GM12874 (cell line): ENCODE measurements around the gene ZHX3.

Experiments
- TF ChIP-seq, protein P1 (sequence below): IDR thresholded peaks from 2 replicates; pipeline ENCODE4 v1.5.1; 2011; ENCODE audit warnings: low read depth, mild to moderate bottlenecking, control low read depth, low read length, moderate library complexity; ENCODE audit not compliant: insufficient read depth

Gene ZHX3

DNA sequence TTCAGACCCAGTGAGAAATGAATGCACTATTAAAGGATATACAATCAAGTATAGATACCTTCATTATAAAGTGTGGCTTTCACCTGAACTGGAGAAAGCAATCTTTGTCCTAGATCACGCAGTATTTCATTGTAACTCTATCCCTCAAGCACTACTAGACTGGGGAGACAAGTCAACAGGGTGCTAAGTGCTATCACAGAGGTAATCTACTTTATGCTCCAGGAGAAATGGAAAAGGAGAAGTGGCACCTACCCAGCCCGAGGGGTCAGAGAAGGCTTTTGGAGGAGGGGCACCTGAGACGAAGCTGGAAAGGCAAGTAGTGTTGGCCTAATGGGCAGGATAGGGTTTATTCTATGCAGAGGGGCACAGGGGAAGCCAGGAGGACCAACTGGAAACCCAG, 17.1 kb downstream of the ZHX3 start:
- TF ChIP-seq, protein P1, sequence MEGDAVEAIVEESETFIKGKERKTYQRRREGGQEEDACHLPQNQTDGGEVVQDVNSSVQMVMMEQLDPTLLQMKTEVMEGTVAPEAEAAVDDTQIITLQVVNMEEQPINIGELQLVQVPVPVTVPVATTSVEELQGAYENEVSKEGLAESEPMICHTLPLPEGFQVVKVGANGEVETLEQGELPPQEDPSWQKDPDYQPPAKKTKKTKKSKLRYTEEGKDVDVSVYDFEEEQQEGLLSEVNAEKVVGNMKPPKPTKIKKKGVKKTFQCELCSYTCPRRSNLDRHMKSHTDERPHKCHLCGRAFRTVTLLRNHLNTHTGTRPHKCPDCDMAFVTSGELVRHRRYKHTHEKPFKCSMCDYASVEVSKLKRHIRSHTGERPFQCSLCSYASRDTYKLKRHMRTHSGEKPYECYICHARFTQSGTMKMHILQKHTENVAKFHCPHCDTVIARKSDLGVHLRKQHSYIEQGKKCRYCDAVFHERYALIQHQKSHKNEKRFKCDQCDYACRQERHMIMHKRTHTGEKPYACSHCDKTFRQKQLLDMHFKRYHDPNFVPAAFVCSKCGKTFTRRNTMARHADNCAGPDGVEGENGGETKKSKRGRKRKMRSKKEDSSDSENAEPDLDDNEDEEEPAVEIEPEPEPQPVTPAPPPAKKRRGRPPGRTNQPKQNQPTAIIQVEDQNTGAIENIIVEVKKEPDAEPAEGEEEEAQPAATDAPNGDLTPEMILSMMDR, result no peak

DNA sequence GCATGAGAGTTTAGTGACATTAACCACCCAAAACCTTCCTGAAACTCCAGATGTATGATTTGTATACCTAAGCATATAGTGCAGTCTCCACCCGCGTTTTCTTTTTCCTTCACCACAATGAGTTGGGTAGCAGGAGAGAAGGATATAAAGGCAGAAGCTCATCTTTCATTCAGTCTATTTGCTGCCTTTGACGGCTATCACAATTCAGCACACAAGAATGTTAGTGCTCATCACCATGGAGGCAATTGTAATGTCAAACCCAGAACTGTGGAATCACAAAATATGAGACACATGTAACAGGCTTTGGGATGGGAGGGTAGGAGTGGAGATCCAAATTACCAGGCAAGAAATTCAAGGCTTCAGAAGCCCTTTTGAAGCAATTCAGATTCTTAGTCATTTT, 17.6 kb downstream of the ZHX3 start:
- TF ChIP-seq, protein P1, result no peak

DNA sequence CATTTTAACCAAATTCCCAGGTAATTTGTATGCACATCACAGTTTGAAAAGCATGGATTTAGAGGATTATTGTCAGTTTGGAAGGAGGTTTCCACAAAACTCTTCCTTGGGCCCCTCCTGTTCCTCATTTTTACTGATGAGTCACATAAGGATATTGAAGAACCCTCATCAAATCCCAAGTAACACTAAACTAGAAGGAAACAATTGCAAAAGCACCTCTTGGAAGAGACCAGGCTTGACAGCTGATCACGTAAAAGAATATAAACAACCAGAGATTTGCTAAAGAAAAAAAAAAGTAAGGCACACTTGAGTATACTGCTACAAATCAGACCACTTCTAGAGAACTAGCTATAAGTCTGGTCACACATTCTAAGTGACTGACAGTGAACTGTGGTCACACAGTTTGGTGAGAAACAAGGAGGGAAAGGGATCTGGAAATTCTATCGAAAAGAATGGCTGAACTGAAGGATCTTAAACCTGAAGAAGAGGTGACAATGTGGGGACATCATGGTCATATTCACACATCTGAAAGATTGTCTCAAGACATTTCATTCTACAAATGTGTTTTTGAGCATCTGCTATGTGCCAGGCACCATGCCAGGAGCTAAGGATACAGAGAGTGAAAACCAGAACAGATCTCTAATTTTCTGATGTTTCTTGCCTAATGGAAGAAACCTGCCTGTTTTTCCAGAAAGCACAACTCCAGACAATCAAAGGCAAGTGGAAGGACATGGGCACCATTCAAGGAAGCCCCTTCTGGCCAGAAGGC, 24.1 kb downstream of the ZHX3 start:
- TF ChIP-seq, protein P1, result no peak

DNA sequence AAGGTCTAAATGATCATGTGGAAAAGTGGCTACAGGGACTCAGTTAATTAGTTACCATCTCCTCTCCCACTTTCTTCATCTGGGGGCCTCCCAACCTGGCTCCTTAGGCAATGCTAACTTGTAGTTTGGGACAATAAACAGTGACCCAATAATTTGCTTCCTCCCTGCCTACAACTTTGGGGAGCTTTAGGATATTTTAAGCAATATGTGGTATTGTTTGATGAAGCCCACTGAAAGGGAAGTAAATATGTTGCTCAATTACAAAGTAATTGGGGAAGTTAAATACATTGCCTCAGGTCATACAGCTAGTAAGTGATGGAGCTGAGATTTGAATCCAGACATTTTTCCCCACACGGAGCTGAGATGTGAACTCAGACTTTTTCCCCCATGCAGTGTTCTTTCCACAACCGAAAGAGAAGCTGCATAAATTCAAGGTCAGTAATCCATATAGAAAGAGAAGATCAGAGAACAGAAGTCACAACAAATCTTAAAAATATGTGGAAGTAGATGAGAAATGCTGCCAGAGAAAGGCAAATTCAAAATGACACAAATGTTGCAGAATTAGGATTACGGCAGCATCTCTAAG, 26.6 kb downstream of the ZHX3 start:
- TF ChIP-seq, protein P1, result no peak

DNA sequence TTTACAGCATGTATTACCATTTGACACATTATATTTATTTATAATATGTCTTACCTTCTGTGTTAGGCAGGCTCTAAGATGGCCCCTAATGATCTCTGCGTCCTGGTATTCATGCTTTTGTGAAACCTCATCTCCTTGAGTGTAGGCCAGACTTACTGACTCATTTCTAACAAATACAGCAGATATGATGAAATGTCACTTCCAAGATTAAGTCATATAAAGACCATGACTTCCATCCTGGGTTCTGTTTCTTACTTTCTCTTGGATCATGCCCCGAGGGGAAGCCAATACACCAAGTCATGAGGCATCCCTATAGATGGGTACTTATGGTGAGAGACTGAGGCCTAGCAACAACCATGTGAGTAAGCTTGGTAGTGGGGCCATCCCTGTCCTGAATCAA, 30.2 kb downstream of the ZHX3 start:
- TF ChIP-seq, protein P1, result no peak

DNA sequence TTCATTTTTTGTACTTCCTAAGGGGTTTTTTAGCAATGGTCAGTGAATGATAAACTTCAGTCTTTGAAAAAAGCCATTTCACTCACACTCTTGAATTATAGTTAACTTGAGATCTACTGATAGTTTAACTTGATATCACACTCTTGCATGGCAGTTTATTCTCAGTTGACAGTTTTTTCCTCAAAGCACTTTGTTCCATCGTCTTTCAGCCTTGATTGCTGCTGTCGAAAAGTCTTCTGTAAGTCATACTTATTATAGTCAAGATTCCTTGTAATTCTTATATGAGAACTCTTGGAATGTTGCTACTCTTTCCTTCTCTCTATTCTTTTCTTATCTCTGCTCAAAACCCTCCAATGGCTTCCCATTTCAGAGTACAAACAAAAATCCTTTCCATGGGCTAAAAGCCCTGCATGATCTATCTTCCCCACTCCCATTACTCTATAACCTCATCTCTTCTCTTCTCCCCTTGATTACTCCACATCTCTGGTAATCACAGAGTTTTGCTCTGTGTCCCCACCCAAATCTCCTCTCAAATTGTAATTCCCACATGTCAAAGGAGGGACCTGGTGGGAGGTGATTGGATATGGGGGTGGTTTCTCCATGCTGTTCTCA, 31.2 kb downstream of the ZHX3 start:
- TF ChIP-seq, protein P1, result no peak

DNA sequence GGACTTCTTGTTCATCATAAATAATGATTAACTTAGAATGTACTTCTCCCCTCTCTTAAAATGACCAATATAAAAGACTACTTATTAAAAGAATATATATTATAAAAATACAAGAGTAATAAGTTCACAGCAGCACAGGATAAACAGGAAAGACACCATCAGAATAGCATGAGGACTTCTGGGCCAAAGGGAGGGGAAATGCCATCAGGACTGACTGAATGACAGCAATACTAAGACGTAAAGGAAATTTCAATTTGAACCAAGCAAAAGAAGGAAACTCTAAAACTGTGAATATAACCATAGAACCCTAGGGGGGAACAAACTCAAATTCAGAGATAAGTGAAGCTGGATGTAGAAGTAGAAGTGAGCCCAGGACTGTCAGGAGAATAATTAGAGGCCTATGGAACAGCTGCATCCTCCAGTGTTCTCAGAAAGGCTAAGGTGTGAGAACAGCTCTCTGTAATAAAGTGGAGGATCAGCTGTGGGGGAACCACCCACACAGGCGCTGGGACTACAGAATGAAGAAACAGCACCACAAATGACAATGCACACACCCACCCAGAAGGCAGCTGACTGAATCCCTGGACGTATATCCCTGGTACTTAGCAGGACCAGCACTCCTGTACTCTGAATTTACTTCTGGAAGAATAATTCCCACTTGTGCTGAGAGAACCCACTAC, 37.8 kb downstream of the ZHX3 start:
- TF ChIP-seq, protein P1, result no peak
